Esophagus muscularis mucosa (tissue), 4 donors: ENCODE measurements around the gene SPTBN4. TPM values are rescaled to one million over a fixed set of nuclear protein-coding genes. Genes with fewer than 3 reads are reported as not detected.

Experiments
- DNase-seq: peaks from one replicate; pipeline ENCODE4 v3.0.0-alpha.2; 2017; ENCODE audit errors: extremely low spot score
- H3K27ac ChIP-seq, 4 donors: fragments of 200-600 bp; sonication (generic); replicated peaks in 1 of 4; 1 replicate in 3 of 4; 2 replicates in 1 of 4; pipeline ENCODE4 v1.5.1; 2016 to 2019; ENCODE audit warnings: mild to moderate bottlenecking in 1 of 4
- H3K27me3 ChIP-seq, 4 donors: fragments of 200-600 bp; sonication (generic); one replicate each; pipeline versions ENCODE4 v1.5.1 to v1.6.0; 2016 to 2019
- H3K36me3 ChIP-seq, 4 donors: fragments of 200-600 bp; sonication (generic); one replicate each; pipeline ENCODE4 v1.5.1; 2016 to 2019
- H3K4me1 ChIP-seq, 4 donors: fragments of 200-600 bp; sonication (generic); one replicate each; pipeline ENCODE4 v1.5.1; 2016 to 2019
- H3K4me3 ChIP-seq, 4 donors: fragments of 200-600 bp; sonication (generic); 1 replicate in 2 of 4; 2 replicates in 2 of 4; pipeline ENCODE4 v1.5.1; 2016 to 2019; ENCODE audit warnings: mild to moderate bottlenecking in 4 of 4, moderate library complexity in 1 of 4
- H3K9me3 ChIP-seq, 4 donors: fragments of 200-600 bp; sonication (generic); 1 replicate in 3 of 4; 2 replicates in 1 of 4; pipeline ENCODE4 v1.5.1; 2016 to 2019
- CTCF ChIP-seq, 3 experiments: fragments of 200-600 bp in 2 of 3; fragments of 450-650 bp in 1 of 3; sonication (generic) in 2 of 3; IDR thresholded peaks; one replicate each; pipeline ENCODE4 v1.5.1; 2017 to 2019; ENCODE audit warnings: antibody characterized with exemption in 3 of 3, mild to moderate bottlenecking in 2 of 3, moderate library complexity in 1 of 3
- EP300 ChIP-seq: sonication (generic); formaldehyde crosslinking; IDR thresholded peaks from one replicate; pipeline ENCODE4 v1.6.1; 2017; ENCODE audit warnings: antibody characterized with exemption
- POLR2A ChIP-seq: fragments of 450-650 bp; IDR thresholded peaks from one replicate; pipeline ENCODE4 v1.6.1; 2017; ENCODE audit warnings: antibody characterized with exemption, moderate library complexity, mild to moderate bottlenecking, low read depth
- POLR2AphosphoS5 ChIP-seq, 2 donors: sonication (generic); formaldehyde crosslinking; IDR thresholded peaks; one replicate each; pipeline ENCODE4 v1.6.1; 2017; ENCODE audit warnings: antibody characterized with exemption in 2 of 2
- WGBS: methylation state at CpG from one replicate; pipeline ENCODE4 v1.1.5; 2018; 5-methylcytosine and 5-hydroxymethylcytosine counted together
- intact Hi-C: fragments of 100-400 bp; cut with DNase I; formaldehyde crosslinking; loops from one replicate; pipeline ENCODE4 v1.15.1; 2023
- total RNA-seq, 4 donors: library from RNA; depleted of rRNA; stranded (reverse); fragments of >200 nt; gene quantifications; one replicate each; pipeline versions ENCODE4 v1.1.0 to v1.2.1, GENCODE V29; 2016

The SPTBN4 gene
- total RNA-seq, 4 donors from 2014 or later = 2.1 to 6.4 (median 5.8) TPM

- intact Hi-C loops = no loop called here
- TF ChIP-seq POLR2AphosphoS5 (IDR thresholded peaks at IDR 0.05) = no peak
- TF ChIP-seq POLR2A = no peak
- no peak for TF ChIP-seq EP300
- TF ChIP-seq CTCF (IDR thresholded peaks at IDR 0.05) = no peak
- H3K27ac ChIP-seq = no peak overlapping the region
- peaks cover 0 to 8% (median 0%) of the 10 kb centered on the region in 4 donors for H3K9me3 ChIP-seq
- H3K4me1 ChIP-seq = peaks cover 4 to 25% (median 22%) of the 10 kb centered on the region in 4 donors
- H3K4me3 ChIP-seq = no peak overlapping the region
- peaks cover 0 to 21% (median 4%) of the 10 kb centered on the region in 4 donors for H3K36me3 ChIP-seq
- DNase-seq = no peak
- 88% methylated on average over 2 of the region's 2 CpGs for WGBS
- H3K27me3 ChIP-seq = peaks cover 0 to 5% (median 0%) of the 10 kb centered on the region in 4 donors
Observed at GRCh38 chr19:40533508-40533907, 66.7 kb downstream of the SPTBN4 start.

- Histone ChIP-seq H3K4me3 (no peak overlapping the region), H3K4me1 (peaks cover 4 to 21% (median 20%) of the 10 kb centered on the region in 4 donors), H3K36me3 (peaks cover 0 to 26% (median 4%) of the 10 kb centered on the region in 4 donors), H3K27me3 (peaks cover 0 to 5% (median 0%) of the 10 kb centered on the region in 4 donors), H3K27ac (no peak overlapping the region), H3K9me3 (peaks cover 0 to 8% (median 0%) of the 10 kb centered on the region in 4 donors)
- TF ChIP-seq CTCF (IDR thresholded peaks at IDR 0.05) (no peak), POLR2AphosphoS5 (IDR thresholded peaks at IDR 0.05) (no peak), EP300 (no peak), POLR2A (no peak)
- 80% methylated on average over 4 of the region's 4 CpGs for WGBS
- DNase-seq = no peak
- intact Hi-C loops = no loop called here
Observed at GRCh38 chr19:40534148-40534547, 67.3 kb downstream of the SPTBN4 start.

GRCh38 chr19:40539070-40539469, 72.3 kb downstream of the SPTBN4 start:
- Histone ChIP-seq H3K27me3 (no peaks in the 10 kb centered on the region), H3K4me3 (no peak overlapping the region), H3K9me3 (peaks cover 0 to 4% (median 0%) of the 10 kb centered on the region in 4 donors), H3K36me3 (peaks cover 0 to 19% (median 3%) of the 10 kb centered on the region in 4 donors), H3K4me1 (peaks cover 0 to 11% (median 5%) of the 10 kb centered on the region in 4 donors), H3K27ac (no peak overlapping the region)
- DNase-seq = no peak
- 86% methylated on average over 3 of the region's 4 CpGs for WGBS
- TF ChIP-seq POLR2AphosphoS5 (IDR thresholded peaks at IDR 0.05) (no peak), EP300 (no peak), CTCF (IDR thresholded peaks at IDR 0.05) (no peak), POLR2A (no peak)
- intact Hi-C loops = no loop called here

- DNase-seq = peak; percentile 93
- intact Hi-C loops = no loop called here
- no peaks in the 10 kb centered on the region for H3K9me3 ChIP-seq
- H3K36me3 ChIP-seq = peaks cover 0 to 5% (median 0%) of the 10 kb centered on the region in 4 donors
- 32% methylated on average over 6 of the region's 6 CpGs for WGBS
- H3K4me1 ChIP-seq = peaks cover 0 to 11% (median 5%) of the 10 kb centered on the region in 4 donors
- TF ChIP-seq POLR2AphosphoS5 (IDR thresholded peaks at IDR 0.05) (peak; percentile 26 to 42), CTCF (IDR thresholded peaks at IDR 0.05) (no peak)
- peak overlapping the region in 1 of 4 donors; percentile 21 for H3K27ac ChIP-seq
- H3K4me3 ChIP-seq = no peak overlapping the region
- no peaks in the 10 kb centered on the region for H3K27me3 ChIP-seq
Observed at GRCh38 chr19:40542202-40542859, 75.5 kb downstream of the SPTBN4 start.
